Esophagus (tissue), 2 donors: ENCODE measurements around the gene GPD1L. TPM values are rescaled to one million over a fixed set of nuclear protein-coding genes. Genes with fewer than 3 reads are reported as not detected.
"Not testable (repeated sequence)": the region's sequence is repeated elsewhere in the genome, so short reads cannot be mapped to it uniquely, and the experiment has no call there.

Source experiments
- H3K27ac ChIP-seq, 2 donors: one replicate each; pipeline ENCODE4 v1.5.1; 2013; ENCODE audit warnings: low read depth in 2 of 2, mild to moderate bottlenecking in 2 of 2, inconsistent platforms in 1 of 2, low read length in 1 of 2, moderate library complexity in 1 of 2
- H3K27me3 ChIP-seq, 2 donors: one replicate each; pipeline ENCODE4 v1.6.1; 2013; ENCODE audit warnings: low read length in 2 of 2, control low read depth in 1 of 2, mild to moderate bottlenecking in 1 of 2; ENCODE audit not compliant: insufficient read depth in 2 of 2, control insufficient read depth in 1 of 2
- H3K36me3 ChIP-seq, 2 donors: one replicate each; pipeline ENCODE4 v1.6.1; 2013; ENCODE audit warnings: low read length in 1 of 2; ENCODE audit not compliant: control insufficient read depth in 2 of 2, insufficient read depth in 2 of 2
- H3K4me1 ChIP-seq, 2 donors: one replicate each; pipeline ENCODE4 v1.6.1; 2013; ENCODE audit warnings: low read length in 1 of 2; ENCODE audit not compliant: control insufficient read depth in 2 of 2, insufficient read depth in 2 of 2
- H3K4me3 ChIP-seq, 2 donors: one replicate each; pipeline ENCODE4 v1.5.1; 2013; ENCODE audit warnings: low read length in 2 of 2, mild to moderate bottlenecking in 2 of 2, low read depth in 1 of 2, moderate library complexity in 1 of 2
- H3K9me3 ChIP-seq, 2 donors: one replicate each; pipeline ENCODE4 v1.6.1; 2013; ENCODE audit warnings: mild to moderate bottlenecking in 2 of 2, low read depth in 1 of 2, low read length in 1 of 2, moderate library complexity in 1 of 2; ENCODE audit not compliant: control insufficient read depth in 2 of 2, insufficient read depth in 1 of 2
- WGBS, 2 donors: extraction: QIAGEN DNeasy Blood & Tissue Kit; methylation state at CpG; one replicate each; pipeline ENCODE4 v1.1.7; 2013; 5-methylcytosine and 5-hydroxymethylcytosine counted together
- polyA plus RNA-seq, 2 donors: library from polyadenylated mRNA; stranded (reverse); fragments of 200-250 nt; gene quantifications; one replicate each; pipeline ENCODE4 v1.2.3, GENCODE V29; 2013
- donor health status: healthy with polysubstance abuse.
- donor health status: Bipolar disorder and iron deficiency.

GPD1L gene
- polyA plus RNA-seq, 2 donors = 21.5 to 22.4 TPM

DNA sequence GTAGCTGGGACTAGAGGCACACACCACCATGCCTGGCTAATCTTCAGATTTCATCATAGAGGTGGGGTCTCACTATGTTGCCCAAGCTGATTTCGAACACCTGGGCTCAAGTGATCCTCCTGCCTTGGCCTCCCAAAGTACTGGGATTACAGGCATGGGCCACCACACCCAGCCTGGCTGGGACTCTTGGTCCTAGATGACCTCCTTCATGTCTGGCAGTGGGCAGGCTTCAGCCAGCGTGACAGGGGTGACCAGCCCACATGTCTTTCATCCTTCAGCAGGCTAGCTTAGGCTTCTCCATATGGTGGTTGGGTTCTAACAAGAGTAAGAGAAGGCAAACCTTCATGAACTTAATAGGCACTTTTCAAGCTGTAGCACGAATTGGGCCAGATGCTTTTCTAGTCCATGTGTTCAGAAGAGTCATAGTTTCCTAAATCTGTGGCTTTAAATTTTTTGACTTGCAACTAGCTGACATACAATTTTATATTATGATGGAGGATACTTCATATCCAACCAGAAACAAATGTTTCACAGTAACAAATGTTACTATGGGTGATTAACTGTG, 7.6 kb downstream of the GPD1L start:
- Histone ChIP-seq H3K4me3 (no peak overlapping the region), H3K4me1 (peaks cover 0 to 7% of the 10 kb centered on the region in 2 donors), H3K27ac (no peak overlapping the region), H3K27me3 (no peaks in the 10 kb centered on the region), H3K9me3 (no peaks in the 10 kb centered on the region), H3K36me3 (no peaks in the 10 kb centered on the region)
- 90 to 93% methylated on average over 3 of the region's 3 CpGs for WGBS, 2 donors

DNA sequence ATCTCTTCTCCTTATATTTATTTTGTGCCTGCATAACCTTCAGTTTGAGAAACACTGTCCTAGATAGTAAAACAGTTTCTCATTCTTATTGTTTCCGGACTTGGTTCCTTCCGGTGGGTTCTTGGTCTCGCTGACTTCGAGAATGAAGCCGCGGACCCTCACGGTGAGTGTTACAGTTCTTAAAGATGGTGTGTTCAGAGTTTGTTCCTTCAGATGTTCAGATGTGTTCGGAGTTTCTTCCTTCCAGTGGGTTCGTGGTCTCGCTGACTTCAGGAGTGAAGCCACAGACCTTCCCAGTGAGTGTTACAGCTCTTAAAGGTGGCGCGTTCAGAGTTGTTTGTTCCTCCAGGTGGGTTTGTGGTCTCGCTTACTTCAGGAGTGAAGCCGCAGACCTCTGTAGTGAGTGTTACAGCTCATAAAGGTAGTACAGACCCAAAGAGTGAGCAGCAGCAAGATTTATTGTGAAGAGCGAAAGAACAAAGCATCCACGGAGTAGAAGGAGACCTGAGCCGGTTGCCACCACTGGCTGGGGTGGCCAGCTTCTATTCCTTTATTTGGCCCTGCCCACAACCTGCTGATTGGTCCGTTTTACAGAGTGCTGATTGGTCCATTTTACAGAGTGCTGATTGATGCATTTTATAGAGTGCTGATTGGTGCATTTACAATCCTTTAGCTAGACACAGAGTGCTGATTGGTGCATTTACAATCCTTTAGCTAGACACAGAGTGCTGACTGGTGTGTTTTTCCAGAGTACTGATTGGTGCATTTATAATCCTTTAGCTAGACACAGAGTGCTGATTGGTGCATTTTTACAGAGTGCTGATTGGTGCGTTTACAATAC, 8.3 kb downstream of the GPD1L start:
- not testable (repeated sequence) for H3K4me1 ChIP-seq, H3K36me3 ChIP-seq, H3K9me3 ChIP-seq, H3K4me3 ChIP-seq, H3K27me3 ChIP-seq, H3K27ac ChIP-seq
- WGBS, 2 donors = 82 to 83% methylated on average over 19 of the region's 19 CpGs

DNA sequence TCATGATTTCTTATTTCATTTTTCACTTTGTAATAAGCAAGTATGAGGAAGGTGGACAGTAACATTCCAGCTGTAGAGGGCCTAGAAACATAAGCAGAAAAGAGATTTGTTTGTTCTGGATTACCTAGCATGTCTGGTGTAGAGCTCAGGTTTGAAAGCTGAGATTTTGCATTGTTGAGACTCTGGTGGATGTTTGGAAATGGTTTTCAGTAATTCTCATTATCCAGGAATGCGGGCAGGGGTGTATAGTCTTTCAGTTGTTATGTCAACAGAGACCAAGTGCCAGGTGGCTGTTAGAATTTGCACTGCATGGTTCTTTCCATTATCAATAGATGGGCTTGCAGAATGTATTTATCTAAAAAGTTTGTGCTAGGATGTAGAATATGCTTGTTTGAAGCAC, 10.9 kb downstream of the GPD1L start:
- no peak overlapping the region for H3K27ac ChIP-seq
- WGBS, 2 donors = 70 to 75% methylated on average over 1 of the region's 1 CpG
- no peaks in the 10 kb centered on the region for H3K27me3 ChIP-seq
- H3K36me3 ChIP-seq = no peaks in the 10 kb centered on the region
- H3K4me3 ChIP-seq = no peak overlapping the region
- H3K4me1 ChIP-seq = peaks cover 0 to 4% of the 10 kb centered on the region in 2 donors
- H3K9me3 ChIP-seq = no peaks in the 10 kb centered on the region

DNA sequence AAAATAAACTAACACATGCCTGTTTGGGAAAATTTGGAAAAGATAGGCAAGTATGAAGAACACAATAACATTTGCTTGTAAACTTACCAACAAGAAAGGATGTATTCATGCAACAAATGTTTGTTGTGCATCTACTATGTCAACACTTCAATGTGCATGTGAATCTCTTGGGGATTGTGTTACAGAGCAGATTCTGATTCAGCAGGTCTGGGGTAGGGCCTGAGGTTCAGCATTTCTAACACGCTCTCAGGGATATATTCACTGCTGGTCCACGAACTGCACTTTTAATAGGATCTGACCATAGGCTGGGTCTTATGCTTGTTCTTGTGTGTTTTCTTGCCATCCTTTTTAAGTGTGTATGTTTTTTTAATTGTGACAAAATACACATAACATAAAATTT, 11.8 kb downstream of the GPD1L start:
- no peak overlapping the region for H3K27ac ChIP-seq
- no peaks in the 10 kb centered on the region for H3K27me3 ChIP-seq
- peaks cover 0 to 4% of the 10 kb centered on the region in 2 donors for H3K4me1 ChIP-seq
- H3K9me3 ChIP-seq = no peaks in the 10 kb centered on the region
- WGBS, 2 donors = 95 to 97% methylated on average over 2 of the region's 2 CpGs
- no peaks in the 10 kb centered on the region for H3K36me3 ChIP-seq
- H3K4me3 ChIP-seq = no peak overlapping the region

DNA sequence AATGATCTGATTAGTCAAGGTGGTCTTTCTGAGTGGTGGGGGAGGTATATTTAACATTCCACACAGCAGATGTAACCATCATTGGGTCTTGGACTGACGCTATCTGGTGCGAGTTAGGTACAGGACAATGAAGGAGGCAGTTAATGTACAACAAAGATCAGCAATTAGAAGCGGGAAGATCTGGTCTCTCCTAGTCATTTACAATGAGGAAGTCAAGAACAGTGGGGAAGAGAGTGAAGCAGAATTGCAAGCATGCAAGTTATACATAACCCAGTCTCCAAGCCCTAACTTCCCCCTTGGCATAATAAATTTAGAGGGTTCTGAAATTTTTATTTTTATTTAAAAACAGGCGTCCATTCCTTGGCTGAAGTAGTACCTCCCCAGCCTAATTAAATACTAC, 14.1 kb downstream of the GPD1L start:
- no peak overlapping the region for H3K4me3 ChIP-seq
- WGBS, 2 donors = 76 to 90% methylated on average over 4 of the region's 4 CpGs
- H3K4me1 ChIP-seq = no peaks in the 10 kb centered on the region
- H3K9me3 ChIP-seq = no peaks in the 10 kb centered on the region
- no peaks in the 10 kb centered on the region for H3K27me3 ChIP-seq
- no peaks in the 10 kb centered on the region for H3K36me3 ChIP-seq
- no peak overlapping the region for H3K27ac ChIP-seq

DNA sequence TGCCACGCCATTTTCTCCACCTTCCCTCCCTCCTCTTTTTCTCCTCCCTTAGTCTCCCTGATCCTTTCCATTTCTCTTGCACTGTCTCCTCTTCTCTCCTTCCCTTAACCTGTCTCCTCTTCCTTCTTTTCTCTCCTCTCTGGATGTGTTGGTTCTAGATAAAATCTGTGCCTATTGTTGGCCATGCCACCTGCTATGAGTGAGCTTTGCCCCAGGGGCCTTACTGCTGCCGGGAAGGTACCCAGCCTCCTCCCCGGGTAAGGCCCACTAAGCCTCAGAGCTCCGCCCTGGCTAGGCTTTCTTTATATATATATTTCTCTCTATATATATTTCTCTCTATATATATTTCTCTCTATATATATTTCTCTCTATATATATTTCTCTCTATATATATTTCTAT, 14.7 kb downstream of the GPD1L start:
- no peaks in the 10 kb centered on the region for H3K9me3 ChIP-seq
- H3K4me3 ChIP-seq = no peak overlapping the region
- 64 to 74% methylated on average over 4 of the region's 4 CpGs for WGBS, 2 donors
- H3K36me3 ChIP-seq = no peaks in the 10 kb centered on the region
- no peaks in the 10 kb centered on the region for H3K4me1 ChIP-seq
- H3K27ac ChIP-seq = no peak overlapping the region
- H3K27me3 ChIP-seq = no peaks in the 10 kb centered on the region

DNA sequence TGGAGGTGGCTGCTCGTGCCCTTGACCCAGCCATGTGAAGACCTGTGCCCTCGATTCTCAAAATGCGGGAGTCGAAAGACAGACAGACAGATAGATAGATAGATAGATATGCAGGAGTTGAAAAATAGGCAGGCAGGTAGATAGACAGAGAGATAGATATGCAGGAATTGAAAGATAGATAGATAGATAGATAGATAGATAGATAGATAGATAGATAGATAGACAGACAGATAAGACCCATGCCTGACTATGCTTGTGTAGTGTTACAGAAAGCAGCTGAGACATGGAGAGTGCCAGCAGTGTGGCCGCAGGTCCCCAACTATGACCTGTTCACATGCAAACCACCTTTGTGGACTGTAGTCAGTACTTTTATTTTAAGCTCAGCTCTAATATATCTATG, 17.2 kb downstream of the GPD1L start:
- Histone ChIP-seq H3K9me3 (no peaks in the 10 kb centered on the region), H3K36me3 (no peaks in the 10 kb centered on the region), H3K27me3 (no peaks in the 10 kb centered on the region), H3K4me1 (peaks cover 0 to 2% of the 10 kb centered on the region in 2 donors), H3K4me3 (no peak overlapping the region), H3K27ac (no peak overlapping the region)
- WGBS, 2 donors = 92 to 96% methylated on average over 5 of the region's 5 CpGs

DNA sequence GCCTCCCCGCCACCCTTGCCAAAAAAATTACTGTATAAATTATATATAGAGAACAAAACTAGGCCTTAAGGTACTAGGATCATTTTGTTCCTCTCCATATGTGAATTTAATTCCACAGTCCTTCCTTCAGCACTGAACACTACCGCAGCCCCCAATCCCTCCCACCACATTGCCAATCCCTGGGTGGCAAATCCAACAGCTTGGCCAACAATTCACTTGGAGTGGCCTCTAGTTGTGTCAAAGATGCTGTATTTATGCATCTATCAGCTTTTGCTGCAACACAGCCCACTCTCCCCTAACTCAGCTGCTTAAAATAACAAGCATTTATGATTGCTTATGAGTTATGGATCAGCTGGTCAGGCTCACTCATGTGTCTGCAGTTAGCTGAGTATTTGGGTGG, 18.6 kb downstream of the GPD1L start:
- Histone ChIP-seq H3K27ac (no peak overlapping the region), H3K27me3 (no peaks in the 10 kb centered on the region), H3K4me1 (peaks cover 0 to 2% of the 10 kb centered on the region in 2 donors), H3K36me3 (peaks cover 0 to 4% of the 10 kb centered on the region in 2 donors), H3K9me3 (no peaks in the 10 kb centered on the region), H3K4me3 (no peak overlapping the region)
- WGBS, 2 donors = 97 to 98% methylated on average over 2 of the region's 2 CpGs

DNA sequence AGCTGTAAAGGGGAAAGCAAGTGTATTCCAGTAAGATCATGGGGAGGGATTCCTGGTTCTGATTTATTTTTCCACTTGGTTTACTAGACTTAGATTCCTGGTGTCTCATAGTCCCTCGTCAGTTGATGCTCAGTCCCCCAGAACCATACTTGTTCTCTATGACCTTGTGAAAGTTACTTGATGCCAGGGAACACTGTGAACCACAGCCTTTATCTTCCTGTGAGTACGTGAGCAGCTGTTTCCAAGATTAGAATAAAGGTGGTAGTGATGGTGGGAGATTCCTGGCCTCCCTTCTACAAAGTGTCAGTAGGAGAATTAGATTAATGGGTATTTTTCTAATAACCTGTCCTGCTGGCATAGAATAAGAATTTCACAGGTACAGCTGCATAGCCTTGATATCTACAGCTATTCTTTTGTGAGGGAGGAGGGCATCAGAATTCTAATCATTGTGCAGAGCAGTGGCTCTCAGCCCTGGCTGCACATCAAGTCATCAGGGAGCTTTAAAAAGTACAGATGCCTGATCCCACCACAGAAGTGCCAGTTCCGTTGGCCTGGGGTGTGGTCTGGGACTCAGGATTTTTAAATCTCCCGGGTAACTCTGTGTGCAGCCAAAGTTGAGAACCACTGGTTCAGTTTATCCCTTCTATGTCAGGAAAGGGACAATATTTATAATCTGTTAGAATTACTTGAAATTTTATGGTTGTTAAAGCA, 20.0 kb downstream of the GPD1L start:
- no peaks in the 10 kb centered on the region for H3K27me3 ChIP-seq

More for the DNA sequence above, 20.0 kb downstream of the GPD1L start:
- peaks cover 0 to 2% of the 10 kb centered on the region in 2 donors for H3K4me1 ChIP-seq
- no peak overlapping the region for H3K4me3 ChIP-seq
- no peaks in the 10 kb centered on the region for H3K9me3 ChIP-seq
- peaks cover 0 to 10% of the 10 kb centered on the region in 2 donors for H3K36me3 ChIP-seq
- H3K27ac ChIP-seq = no peak overlapping the region
- WGBS, 2 donors = 69 to 71% methylated on average over 4 of the region's 4 CpGs
